LNCaP clone FGC (cell line): ENCODE measurements around the gene HLA-DQA1.

ENCODE experiments used
- DNase-seq: peaks from one replicate; pipeline ENCODE4 v3.0.0-alpha.2; 2011; ENCODE audit warnings: low read depth
- H3K4me3 ChIP-seq: 2 replicates; pipeline ENCODE4 v1.5.1; 2011; ENCODE audit warnings: mild to moderate bottlenecking, low read depth, low read length, control low read depth
- TF ChIP-seq, protein P1 (sequence below): IDR thresholded peaks from 2 replicates; pipeline ENCODE4 v1.5.1; 2012; ENCODE audit warnings: mild to moderate bottlenecking; ENCODE audit not compliant: control insufficient read depth, insufficient read depth; ENCODE audit errors: extremely low read depth

The HLA-DQA1 gene

DNA sequence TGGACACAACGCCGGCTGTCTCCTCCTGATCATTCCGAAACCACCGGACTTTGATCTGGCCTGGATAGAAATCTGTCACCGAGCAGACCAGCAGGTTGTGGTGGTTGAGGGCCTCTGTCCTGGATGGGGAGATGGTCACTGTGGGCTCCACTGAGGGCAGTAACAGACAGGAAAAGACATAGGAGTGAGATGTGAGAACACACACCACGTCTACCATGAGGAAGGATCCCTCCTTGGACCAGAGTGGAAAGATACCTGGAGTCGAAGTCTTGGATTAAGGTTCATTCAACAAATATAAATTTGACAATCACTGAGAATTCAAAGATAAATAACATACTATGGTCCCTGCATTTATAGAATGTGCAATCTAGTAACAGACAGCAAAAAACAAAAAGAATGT is 24.9 kb downstream of the HLA-DQA1 start:
- no peak for DNase-seq
- TF ChIP-seq, protein P1, sequence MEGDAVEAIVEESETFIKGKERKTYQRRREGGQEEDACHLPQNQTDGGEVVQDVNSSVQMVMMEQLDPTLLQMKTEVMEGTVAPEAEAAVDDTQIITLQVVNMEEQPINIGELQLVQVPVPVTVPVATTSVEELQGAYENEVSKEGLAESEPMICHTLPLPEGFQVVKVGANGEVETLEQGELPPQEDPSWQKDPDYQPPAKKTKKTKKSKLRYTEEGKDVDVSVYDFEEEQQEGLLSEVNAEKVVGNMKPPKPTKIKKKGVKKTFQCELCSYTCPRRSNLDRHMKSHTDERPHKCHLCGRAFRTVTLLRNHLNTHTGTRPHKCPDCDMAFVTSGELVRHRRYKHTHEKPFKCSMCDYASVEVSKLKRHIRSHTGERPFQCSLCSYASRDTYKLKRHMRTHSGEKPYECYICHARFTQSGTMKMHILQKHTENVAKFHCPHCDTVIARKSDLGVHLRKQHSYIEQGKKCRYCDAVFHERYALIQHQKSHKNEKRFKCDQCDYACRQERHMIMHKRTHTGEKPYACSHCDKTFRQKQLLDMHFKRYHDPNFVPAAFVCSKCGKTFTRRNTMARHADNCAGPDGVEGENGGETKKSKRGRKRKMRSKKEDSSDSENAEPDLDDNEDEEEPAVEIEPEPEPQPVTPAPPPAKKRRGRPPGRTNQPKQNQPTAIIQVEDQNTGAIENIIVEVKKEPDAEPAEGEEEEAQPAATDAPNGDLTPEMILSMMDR, result no peak
- H3K4me3 ChIP-seq, result no peak overlapping the region

DNA sequence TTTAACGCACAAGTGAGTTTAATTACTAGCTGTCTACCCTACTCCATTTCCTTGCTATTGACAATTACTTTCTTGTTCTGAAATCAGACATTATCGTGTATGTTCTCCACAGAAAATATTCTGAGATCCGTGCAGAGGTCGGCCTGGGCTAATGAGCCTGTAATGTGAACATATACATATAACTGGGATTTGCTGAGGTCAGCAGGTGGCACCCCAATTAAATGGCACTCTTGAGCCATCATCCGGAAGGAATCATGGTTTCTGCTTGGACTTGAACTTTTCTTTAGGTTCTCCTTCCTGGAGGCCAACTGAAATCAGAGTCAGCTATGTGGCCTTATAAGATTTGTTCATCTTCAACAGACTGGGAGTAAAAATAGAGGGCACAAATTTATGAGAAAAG is 25.6 kb downstream of the HLA-DQA1 start:
- no peak overlapping the region for H3K4me3 ChIP-seq
- no peak for DNase-seq
- TF ChIP-seq, protein P1, result no peak

DNA sequence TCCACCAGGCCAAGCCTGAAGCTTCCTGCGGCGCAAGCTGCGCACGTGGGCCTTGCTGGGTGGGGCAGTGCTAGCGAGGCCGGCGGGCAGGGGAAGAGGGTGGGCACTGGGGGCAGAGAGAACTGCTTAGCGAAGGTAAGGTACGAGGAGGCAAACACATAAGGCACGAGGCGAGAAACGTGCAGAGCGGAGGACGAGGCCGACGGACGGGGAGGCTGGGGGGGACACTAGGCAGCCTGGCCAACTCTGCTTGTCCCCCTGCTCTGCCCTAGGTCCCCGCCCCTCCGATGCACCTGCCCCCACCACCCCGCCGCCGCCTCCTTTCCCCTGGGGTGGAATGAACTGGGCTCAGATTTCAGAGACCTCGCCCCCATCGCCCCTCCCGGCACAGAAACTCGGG is 27.1 kb downstream of the HLA-DQA1 start:
- TF ChIP-seq, protein P1, result no peak
- H3K4me3 ChIP-seq, result no peak overlapping the region
- no peak for DNase-seq

DNA sequence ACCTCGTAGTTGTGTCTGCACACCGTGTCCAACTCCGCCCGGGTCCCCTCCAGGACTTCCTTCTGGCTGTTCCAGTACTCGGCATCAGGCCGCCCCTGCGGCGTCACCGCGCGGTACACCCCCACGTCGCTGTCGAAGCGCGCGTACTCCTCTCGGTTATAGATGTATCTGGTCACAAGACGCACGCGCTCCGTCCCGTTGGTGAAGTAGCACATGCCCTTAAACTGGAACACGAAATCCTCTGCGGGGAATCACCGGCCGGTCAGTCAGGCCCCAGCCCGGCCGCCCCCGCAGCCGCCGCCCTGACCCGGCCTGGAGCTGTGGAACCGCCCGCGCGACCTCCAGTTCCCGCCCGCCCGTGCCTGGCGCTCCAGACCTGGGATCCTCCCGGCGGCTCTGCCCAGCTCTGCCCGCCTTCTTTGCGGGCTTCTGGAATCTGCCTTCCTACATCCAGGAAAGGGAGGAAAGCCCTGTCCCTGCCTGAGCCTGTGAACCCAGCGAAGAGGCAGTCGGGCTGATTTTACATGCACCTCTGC is 27.7 kb downstream of the HLA-DQA1 start:
- no peak for DNase-seq
- H3K4me3 ChIP-seq, result no peak overlapping the region
- TF ChIP-seq, protein P1, result no peak

DNA sequence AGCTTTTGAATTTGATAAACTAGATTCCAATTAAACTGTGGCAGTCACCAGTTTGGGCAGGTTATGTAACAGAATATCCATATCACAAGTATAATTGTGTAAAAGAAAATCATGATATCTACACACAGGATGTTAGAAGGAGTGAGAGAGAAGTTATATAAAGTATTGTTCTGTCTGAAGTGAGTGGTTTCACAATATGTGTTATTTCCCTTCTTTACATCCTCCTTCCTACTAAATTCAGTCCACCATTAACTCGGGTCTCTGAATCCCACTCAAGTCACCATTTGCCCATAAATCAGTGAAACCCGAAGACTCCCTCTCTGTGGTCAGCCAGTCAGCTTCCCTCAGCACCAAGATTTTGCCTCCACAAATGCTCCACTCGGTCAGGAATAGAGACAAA is 28.5 kb downstream of the HLA-DQA1 start:
- no peak overlapping the region for H3K4me3 ChIP-seq
- TF ChIP-seq, protein P1, result no peak
- DNase-seq, result no peak

DNA sequence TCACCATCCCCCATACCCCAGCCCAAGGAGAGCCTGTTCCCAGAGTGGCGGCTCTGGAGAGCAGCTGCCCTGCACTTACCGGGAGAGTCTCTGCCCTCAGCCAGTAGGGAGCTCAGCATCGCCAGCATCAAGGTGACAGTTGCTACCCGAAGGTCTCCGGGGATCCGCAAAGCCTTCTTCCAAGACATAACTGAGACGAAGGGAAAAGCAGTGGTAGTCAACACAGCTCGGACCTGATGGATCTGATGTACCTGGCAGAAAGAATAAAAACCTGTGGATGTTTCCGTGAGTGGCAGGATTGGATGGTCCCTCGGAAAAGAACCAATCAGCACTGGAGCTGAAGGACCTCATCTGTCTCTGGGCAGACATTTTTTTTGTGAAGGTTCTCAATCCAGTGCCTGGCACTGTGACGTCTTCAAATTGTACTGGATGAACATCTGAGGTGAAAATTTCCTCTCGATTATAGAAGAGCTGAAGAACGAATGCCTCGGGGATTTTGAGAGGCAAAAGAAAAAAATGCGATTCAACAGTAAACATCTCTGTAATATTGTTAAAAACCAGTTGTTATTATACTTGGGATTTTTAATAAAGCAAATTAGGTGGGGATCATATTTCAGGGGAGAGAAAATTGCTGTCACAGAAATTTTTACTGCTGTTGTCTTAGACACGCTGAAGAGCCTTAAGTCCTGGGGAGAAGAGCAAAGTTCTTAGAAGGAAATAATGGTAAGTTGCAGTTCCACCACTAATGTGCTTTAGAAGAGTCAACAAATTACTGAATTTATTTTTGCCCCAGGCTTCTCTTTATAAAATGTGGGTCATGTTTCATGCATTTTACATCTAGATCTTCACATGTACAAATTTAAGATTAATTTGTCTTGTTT is 29.5 kb downstream of the HLA-DQA1 start, which contains the start of gene HLA-DQB1:
Gene HLA-DQB1 (minus strand): TSS at position 238 of the 881 bp plus-strand sequence. CDS start 50 bp downstream, at position 188.
- H3K4me3 ChIP-seq, result peak within 1 kb of the TSS; percentile 47

More for the DNA sequence above, 29.5 kb downstream of the HLA-DQA1 start, which contains the start of gene HLA-DQB1:
- DNase-seq, result peak; percentile 69
- TF ChIP-seq, protein P1, result no peak
